ENCODE data around the gene RPL12.

Gene RPL12

DNA sequence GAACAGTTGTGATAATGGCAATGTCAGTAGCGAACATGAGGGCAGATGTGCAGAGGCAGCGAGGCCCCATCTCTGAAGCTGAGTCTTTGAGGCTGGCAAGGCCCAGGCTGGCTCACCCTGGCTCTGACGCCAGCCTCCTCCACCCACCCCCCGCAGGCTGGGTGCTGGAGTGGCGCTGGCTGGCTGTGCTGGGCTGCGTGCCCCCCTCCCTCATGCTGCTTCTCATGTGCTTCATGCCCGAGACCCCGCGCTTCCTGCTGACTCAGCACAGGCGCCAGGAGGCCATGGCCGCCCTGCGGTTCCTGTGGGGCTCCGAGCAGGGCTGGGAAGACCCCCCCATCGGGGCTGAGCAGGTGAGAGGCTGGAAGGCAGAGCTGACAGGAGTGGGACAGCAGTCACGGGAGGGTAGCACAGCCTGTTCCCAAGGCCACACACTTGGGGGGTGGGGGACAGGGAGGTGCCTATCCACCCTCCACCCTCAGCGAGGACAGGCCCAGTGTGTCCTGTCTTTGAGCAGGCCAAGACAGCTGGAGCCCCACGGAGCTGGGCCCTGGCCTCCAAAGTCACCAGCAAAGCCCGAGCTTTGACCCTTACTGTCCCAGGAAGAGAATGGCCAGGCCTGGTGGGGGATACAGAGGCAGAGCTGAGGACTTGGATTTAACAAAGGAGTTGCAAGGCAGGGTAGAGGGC lies 48.7 kb downstream of the RPL12 start:
- DNase-seq: no peak

DNA sequence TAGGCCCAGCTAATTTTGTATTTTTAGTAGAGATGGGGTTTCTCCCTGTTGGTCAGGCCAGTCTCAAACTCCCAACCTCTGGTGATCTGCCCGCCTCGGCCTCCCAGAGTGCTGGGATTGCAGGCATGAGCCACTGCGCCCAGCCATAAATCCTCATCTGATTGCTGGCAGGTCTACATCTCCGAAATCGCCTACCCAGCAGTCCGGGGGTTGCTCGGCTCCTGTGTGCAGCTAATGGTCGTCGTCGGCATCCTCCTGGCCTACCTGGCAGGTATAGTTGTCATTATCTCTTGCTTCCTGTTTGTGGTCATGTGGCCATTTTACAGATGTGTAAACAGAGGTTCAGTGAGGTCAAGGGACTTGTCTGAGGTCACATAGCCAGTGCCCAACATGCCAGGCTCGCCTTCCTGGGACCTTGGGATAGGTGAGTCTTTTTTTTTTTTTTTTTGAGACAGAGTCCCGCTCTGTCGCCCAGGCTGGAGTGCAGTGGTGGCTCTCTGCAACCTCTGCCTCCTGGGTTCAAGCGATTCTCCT lies 51.4 kb downstream of the RPL12 start:
- DNase-seq: no peak

DNA sequence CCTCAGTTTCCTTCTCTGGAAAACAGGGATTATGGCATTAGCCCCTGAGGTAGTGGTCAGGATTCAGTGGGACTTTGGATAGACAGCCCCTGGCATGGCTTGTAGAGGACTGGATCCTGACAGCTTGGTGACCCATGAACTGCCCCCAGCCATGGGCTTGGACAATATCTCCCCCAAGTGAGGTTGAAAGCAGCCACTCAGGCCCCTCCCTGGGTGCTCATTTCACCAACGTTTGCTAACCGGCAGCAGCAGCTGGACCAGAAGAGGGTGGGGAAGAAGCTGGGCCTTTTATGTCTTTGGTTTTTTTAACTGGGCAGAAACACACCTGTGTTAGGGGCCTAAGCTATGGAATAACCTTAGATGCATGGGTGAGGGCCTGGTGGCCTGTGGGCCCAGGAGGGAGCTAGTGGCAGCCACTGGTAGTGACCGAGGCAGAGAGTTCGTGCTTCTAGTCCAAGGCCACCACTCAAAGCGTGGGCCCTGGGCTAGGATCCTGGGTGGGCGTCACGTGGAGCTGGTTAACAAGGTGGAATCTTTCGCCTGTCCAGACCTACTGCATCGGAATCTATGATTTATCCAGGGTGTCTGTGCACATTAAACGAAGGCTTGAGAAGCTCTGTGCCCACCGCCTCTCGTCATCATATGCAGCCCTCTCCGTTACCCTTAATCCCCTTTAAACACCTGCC lies 52.3 kb downstream of the RPL12 start:
- no peak for DNase-seq

DNA sequence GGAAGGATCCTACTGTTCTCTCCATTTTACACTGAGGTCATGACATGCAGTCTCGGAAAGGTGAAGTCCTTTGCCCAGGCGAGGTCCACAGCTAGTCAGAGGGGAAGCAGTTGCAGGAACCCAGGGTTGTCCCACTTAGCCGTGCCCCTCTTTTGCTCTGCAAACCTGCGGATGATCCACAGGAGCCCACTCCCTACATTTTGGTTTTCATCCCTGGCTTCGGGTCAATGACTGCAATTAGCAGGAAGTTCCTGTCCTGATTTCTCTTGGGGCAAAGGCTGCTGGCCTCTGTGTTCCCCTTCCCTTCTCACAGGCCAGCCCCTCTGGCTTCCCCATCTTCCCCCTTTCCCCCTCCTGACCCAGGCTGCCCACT lies 52.9 kb downstream of the RPL12 start:
- DNase-seq: no peak
